Measurements from ENCODE around the gene MDH1. TPM values are rescaled to one million over a fixed set of nuclear protein-coding genes. Genes with fewer than 3 reads are reported as not detected.

MDH1 gene
- total RNA-seq, 1 donor from 2014 or later, result 65.7 TPM

GRCh38 chr2:63581298-63581961 is 7.3 kb upstream of the MDH1 start:
- no peak for TF ChIP-seq CTCF (IDR thresholded peaks at IDR 0.05)
- H3K4me1 ChIP-seq, result no peaks in the 10 kb centered on the region
- intact Hi-C loops (cut with DNase I), result loop anchor here (10.0 kb wide), 2 partner anchors 293 to 873 kb away; partner anchors contain the start of gene LGALSL
- no peaks in the 10 kb centered on the region for H3K36me3 ChIP-seq
- H3K4me3 ChIP-seq, result peak overlapping the region in 1 of 2 donors; percentile 33
- H3K9me3 ChIP-seq, result no peaks in the 10 kb centered on the region
- DNase-seq (ENCODE audit: low spot score in 2 of 2), result peak in 1 of 2 donors; percentile 89
- no peaks in the 10 kb centered on the region for H3K27me3 ChIP-seq
- peak overlapping the region; percentile 74 to 83 for H3K27ac ChIP-seq

GRCh38 chr2:63582873-63583272 is 5.9 kb upstream of the MDH1 start:
- no peak for DNase-seq (ENCODE audit: low spot score in 2 of 2)
- Histone ChIP-seq H3K27me3 (no peaks in the 10 kb centered on the region), H3K27ac (no peak overlapping the region), H3K4me3 (no peak overlapping the region), H3K36me3 (no peaks in the 10 kb centered on the region), H3K9me3 (no peaks in the 10 kb centered on the region), H3K4me1 (no peaks in the 10 kb centered on the region)
- TF ChIP-seq CTCF (IDR thresholded peaks at IDR 0.05), result no peak
- intact Hi-C loops (cut with DNase I), result loop anchor here (10.0 kb wide), 2 partner anchors 292 to 872 kb away; partner anchors contain the start of gene LGALSL

GRCh38 chr2:63587814-63588384 is 864 bp upstream of the MDH1 start:
- no peak for DNase-seq (ENCODE audit: low spot score in 2 of 2)
- no peaks in the 10 kb centered on the region for H3K27me3 ChIP-seq
- intact Hi-C loops (cut with DNase I), result loop anchor here (1.0 to 10.0 kb wide), 8 partner anchors 254 to 1639 kb away; partner anchors contain the start of genes ACTR2, CEP68, EHBP1 and LGALSL
- peak overlapping the region; percentile 66 to 83 for H3K4me3 ChIP-seq
- H3K36me3 ChIP-seq, result no peaks in the 10 kb centered on the region
- H3K27ac ChIP-seq, result peak overlapping the region; percentile 88
- H3K9me3 ChIP-seq, result no peaks in the 10 kb centered on the region
- TF ChIP-seq CTCF (IDR thresholded peaks at IDR 0.05), result no peak
- peaks cover 5 to 16% of the 10 kb centered on the region in 2 donors for H3K4me1 ChIP-seq

- Histone ChIP-seq H3K4me3 (peak overlapping the region; percentile 66 to 83), H3K4me1 (peaks cover 5 to 16% of the 10 kb centered on the region in 2 donors), H3K36me3 (no peaks in the 10 kb centered on the region), H3K27me3 (no peaks in the 10 kb centered on the region), H3K27ac (peak overlapping the region; percentile 88), H3K9me3 (no peaks in the 10 kb centered on the region)
- DNase-seq (ENCODE audit: low spot score in 2 of 2), result no peak
- intact Hi-C loops (cut with DNase I), result loop anchor here (2.0 to 10.0 kb wide), 7 partner anchors 253 to 1638 kb away; partner anchors contain the start of genes ACTR2, CEP68, EHBP1 and LGALSL
- TF ChIP-seq CTCF (IDR thresholded peaks at IDR 0.05), result no peak
These were observed 590 bp downstream of the MDH1 start for GRCh38 chr2:63589148-63589958.

- Histone ChIP-seq H3K27ac (no peak overlapping the region), H3K4me3 (no peak overlapping the region), H3K4me1 (peaks cover 5 to 16% of the 10 kb centered on the region in 2 donors), H3K27me3 (no peaks in the 10 kb centered on the region), H3K9me3 (no peaks in the 10 kb centered on the region), H3K36me3 (peaks cover 0 to 13% of the 10 kb centered on the region in 2 donors)
- no peak for DNase-seq (ENCODE audit: low spot score in 2 of 2)
- TF ChIP-seq CTCF (IDR thresholded peaks at IDR 0.05), result no peak
- intact Hi-C loops (cut with DNase I), result no loop called here
These were observed 2.1 kb downstream of the MDH1 start for GRCh38 chr2:63590626-63591408.

Measured in ascending aorta (tissue), 2 donors.